A549 (cell line): ENCODE data around the gene ORM1.

Experiments used
- EP300 ChIP-seq, 2 experiments: fragments of >200 bp; sonication (Bioruptor Twin); formaldehyde crosslinking; IDR thresholded peaks; 2 replicates in 1 of 2; 3 replicates in 1 of 2; pipeline ENCODE4 v1.6.1; 2016 to 2017
- FOSB ChIP-seq: fragments of 250-450 bp; sonication (Bioruptor Pico); IDR thresholded peaks from 2 replicates; pipeline ENCODE4 v1.5.0; 2020; ENCODE audit warnings: mild to moderate bottlenecking, moderate library complexity
- JUN ChIP-seq, 2 experiments: fragments of >200 bp; sonication (Bioruptor Twin); formaldehyde crosslinking; IDR thresholded peaks; 2 replicates in 1 of 2; 3 replicates in 1 of 2; pipeline ENCODE4 v1.6.1; 2016 to 2017
- RFX5 ChIP-seq: fragments of 450-650 bp; IDR thresholded peaks from 2 replicates; pipeline ENCODE4 v1.7.1; 2014; ENCODE audit warnings: antibody characterized with exemption, mild to moderate bottlenecking, moderate library complexity
- ZSCAN20 ChIP-seq: fragments of 250-450 bp; sonication (Bioruptor Pico); IDR thresholded peaks from 2 replicates; pipeline ENCODE4 v1.8.0; 2022; ENCODE audit warnings: mild to moderate bottlenecking, moderate library complexity
- TF ChIP-seq, protein P1 (sequence below): IDR thresholded peaks from 2 replicates; pipeline ENCODE4 v1.6.1; 2012; ENCODE audit warnings: low read depth, borderline replicate concordance
- TF ChIP-seq, protein P2 (sequence below): fragments of 200-600 bp; sonication (generic); IDR thresholded peaks from 2 replicates; pipeline ENCODE4 v1.6.1; 2016; ENCODE audit warnings: antibody characterized with exemption, mild to moderate bottlenecking, moderate library complexity
- TF ChIP-seq, protein P3 (sequence below): fragments of >200 bp; sonication (Bioruptor Twin); formaldehyde crosslinking; IDR thresholded peaks from 3 replicates; pipeline ENCODE4 v1.5.1; 2016
- TF ChIP-seq, protein P4 (sequence below): fragments of 450-650 bp; IDR thresholded peaks from 2 replicates; pipeline ENCODE4 v1.6.1; 2014; ENCODE audit warnings: antibody characterized with exemption

DNA sequence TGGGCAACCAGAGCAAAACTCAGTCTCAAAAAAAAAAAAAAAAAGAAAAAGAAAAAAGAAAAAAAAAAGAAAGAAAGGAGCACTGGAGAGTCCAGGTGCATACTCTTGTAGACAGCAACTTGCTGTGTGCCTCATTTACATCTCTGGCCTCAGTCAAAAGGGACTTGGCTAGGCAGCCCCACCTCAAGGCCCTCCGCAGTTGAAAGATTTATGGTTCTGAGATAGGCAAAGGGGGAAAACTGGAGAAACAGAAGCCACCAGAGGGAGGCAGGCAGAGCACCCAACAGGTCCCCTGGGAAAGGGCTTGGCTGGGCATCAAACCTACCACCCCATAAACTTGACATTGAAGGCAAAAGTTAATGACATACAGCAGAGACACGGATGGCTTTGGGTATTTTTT, 12.8 kb downstream of the ORM1 start:
- TF ChIP-seq ZSCAN20 (no peak), RFX5 (no peak), EP300 (IDR thresholded peaks at IDR 0.05) (no peak), JUN (IDR thresholded peaks at IDR 0.05) (no peak), FOSB (no peak)
- TF ChIP-seq, protein P1, sequence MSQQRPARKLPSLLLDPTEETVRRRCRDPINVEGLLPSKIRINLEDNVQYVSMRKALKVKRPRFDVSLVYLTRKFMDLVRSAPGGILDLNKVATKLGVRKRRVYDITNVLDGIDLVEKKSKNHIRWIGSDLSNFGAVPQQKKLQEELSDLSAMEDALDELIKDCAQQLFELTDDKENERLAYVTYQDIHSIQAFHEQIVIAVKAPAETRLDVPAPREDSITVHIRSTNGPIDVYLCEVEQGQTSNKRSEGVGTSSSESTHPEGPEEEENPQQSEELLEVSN: no peak
- TF ChIP-seq, protein P2, sequence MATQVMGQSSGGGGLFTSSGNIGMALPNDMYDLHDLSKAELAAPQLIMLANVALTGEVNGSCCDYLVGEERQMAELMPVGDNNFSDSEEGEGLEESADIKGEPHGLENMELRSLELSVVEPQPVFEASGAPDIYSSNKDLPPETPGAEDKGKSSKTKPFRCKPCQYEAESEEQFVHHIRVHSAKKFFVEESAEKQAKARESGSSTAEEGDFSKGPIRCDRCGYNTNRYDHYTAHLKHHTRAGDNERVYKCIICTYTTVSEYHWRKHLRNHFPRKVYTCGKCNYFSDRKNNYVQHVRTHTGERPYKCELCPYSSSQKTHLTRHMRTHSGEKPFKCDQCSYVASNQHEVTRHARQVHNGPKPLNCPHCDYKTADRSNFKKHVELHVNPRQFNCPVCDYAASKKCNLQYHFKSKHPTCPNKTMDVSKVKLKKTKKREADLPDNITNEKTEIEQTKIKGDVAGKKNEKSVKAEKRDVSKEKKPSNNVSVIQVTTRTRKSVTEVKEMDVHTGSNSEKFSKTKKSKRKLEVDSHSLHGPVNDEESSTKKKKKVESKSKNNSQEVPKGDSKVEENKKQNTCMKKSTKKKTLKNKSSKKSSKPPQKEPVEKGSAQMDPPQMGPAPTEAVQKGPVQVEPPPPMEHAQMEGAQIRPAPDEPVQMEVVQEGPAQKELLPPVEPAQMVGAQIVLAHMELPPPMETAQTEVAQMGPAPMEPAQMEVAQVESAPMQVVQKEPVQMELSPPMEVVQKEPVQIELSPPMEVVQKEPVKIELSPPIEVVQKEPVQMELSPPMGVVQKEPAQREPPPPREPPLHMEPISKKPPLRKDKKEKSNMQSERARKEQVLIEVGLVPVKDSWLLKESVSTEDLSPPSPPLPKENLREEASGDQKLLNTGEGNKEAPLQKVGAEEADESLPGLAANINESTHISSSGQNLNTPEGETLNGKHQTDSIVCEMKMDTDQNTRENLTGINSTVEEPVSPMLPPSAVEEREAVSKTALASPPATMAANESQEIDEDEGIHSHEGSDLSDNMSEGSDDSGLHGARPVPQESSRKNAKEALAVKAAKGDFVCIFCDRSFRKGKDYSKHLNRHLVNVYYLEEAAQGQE: no peak
- TF ChIP-seq, protein P3, sequence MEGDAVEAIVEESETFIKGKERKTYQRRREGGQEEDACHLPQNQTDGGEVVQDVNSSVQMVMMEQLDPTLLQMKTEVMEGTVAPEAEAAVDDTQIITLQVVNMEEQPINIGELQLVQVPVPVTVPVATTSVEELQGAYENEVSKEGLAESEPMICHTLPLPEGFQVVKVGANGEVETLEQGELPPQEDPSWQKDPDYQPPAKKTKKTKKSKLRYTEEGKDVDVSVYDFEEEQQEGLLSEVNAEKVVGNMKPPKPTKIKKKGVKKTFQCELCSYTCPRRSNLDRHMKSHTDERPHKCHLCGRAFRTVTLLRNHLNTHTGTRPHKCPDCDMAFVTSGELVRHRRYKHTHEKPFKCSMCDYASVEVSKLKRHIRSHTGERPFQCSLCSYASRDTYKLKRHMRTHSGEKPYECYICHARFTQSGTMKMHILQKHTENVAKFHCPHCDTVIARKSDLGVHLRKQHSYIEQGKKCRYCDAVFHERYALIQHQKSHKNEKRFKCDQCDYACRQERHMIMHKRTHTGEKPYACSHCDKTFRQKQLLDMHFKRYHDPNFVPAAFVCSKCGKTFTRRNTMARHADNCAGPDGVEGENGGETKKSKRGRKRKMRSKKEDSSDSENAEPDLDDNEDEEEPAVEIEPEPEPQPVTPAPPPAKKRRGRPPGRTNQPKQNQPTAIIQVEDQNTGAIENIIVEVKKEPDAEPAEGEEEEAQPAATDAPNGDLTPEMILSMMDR: no peak
- TF ChIP-seq, protein P4, sequence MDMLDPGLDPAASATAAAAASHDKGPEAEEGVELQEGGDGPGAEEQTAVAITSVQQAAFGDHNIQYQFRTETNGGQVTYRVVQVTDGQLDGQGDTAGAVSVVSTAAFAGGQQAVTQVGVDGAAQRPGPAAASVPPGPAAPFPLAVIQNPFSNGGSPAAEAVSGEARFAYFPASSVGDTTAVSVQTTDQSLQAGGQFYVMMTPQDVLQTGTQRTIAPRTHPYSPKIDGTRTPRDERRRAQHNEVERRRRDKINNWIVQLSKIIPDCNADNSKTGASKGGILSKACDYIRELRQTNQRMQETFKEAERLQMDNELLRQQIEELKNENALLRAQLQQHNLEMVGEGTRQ: no peak
